ENCODE results near the gene WDR27.

GRCh38 chr6:169558378-169558773 is 143.5 kb downstream of the WDR27 start:
- TF ChIP-seq, protein P1, sequence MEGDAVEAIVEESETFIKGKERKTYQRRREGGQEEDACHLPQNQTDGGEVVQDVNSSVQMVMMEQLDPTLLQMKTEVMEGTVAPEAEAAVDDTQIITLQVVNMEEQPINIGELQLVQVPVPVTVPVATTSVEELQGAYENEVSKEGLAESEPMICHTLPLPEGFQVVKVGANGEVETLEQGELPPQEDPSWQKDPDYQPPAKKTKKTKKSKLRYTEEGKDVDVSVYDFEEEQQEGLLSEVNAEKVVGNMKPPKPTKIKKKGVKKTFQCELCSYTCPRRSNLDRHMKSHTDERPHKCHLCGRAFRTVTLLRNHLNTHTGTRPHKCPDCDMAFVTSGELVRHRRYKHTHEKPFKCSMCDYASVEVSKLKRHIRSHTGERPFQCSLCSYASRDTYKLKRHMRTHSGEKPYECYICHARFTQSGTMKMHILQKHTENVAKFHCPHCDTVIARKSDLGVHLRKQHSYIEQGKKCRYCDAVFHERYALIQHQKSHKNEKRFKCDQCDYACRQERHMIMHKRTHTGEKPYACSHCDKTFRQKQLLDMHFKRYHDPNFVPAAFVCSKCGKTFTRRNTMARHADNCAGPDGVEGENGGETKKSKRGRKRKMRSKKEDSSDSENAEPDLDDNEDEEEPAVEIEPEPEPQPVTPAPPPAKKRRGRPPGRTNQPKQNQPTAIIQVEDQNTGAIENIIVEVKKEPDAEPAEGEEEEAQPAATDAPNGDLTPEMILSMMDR (IDR thresholded peaks at IDR 0.05; ENCODE audit: low read length): no peak
- no peak for TF ChIP-seq EZH2 (optimal IDR thresholded peaks at IDR 0.05; ENCODE audit: low read depth, low read length)
